Cardiac muscle cell (in vitro differentiated cells and primary cell): ENCODE data around the gene SAP30L. TPM values are rescaled to one million over a fixed set of nuclear protein-coding genes. Genes with fewer than 3 reads are reported as not detected.

Experiments used
- DNase-seq, 2 donors: peaks; one replicate each; pipeline versions ENCODE4 v3.0.0 to v3.0.0-alpha.2; 2010 to 2017; ENCODE audit warnings: low read depth in 1 of 2, low spot score in 1 of 2
- H3K27ac ChIP-seq: fragments of 200-600 bp; sonication (generic); 2 replicates; pipeline ENCODE4 v1.5.1; 2016
- H3K27me3 ChIP-seq: fragments of 200-600 bp; sonication (generic); 2 replicates; pipeline ENCODE4 v1.6.0; 2016; ENCODE audit warnings: control low read depth
- H3K36me3 ChIP-seq: fragments of 200-600 bp; sonication (generic); 2 replicates; pipeline ENCODE4 v1.5.1; 2016; ENCODE audit warnings: control low read depth
- H3K4me1 ChIP-seq: fragments of 200-600 bp; sonication (generic); 2 replicates; pipeline ENCODE4 v1.8.1; 2017; ENCODE audit warnings: low read depth, mild to moderate bottlenecking, mixed run types
- H3K4me3 ChIP-seq: fragments of 200-600 bp; sonication (generic); 2 replicates; pipeline ENCODE4 v1.5.1; 2016; ENCODE audit warnings: mild to moderate bottlenecking
- H3K9me3 ChIP-seq: fragments of 200-600 bp; sonication (generic); 2 replicates; pipeline ENCODE4 v1.5.1; 2017; ENCODE audit warnings: low read depth, mild to moderate bottlenecking, control low read depth
- polyA plus RNA-seq: library from polyadenylated mRNA; unstranded; fragments of >200 nt; fragmentation: Nextera tagmentation; extraction: Ambion mirVana; gene quantifications from 2 replicates; pipeline ENCODE4 v1.2.1, GENCODE V29; 2016
- total RNA-seq: library from RNA; depleted of rRNA; stranded (reverse); fragments of >200 nt; gene quantifications from 2 replicates; pipeline ENCODE4 v1.2.3, GENCODE V29; 2016
- TF ChIP-seq, protein P1 (sequence below): IDR thresholded peaks from 2 replicates; pipeline ENCODE4 v1.5.1; 2012; ENCODE audit warnings: low read depth, mild to moderate bottlenecking, low read length

Gene SAP30L
- total and polyA plus RNA-seq, 2 experiments from 2014 or later: 15.5 to 37.5 TPM

GRCh38 chr5:154401931-154402330, 43.9 kb upstream of the SAP30L start:
- H3K9me3 ChIP-seq: no peaks in the 10 kb centered on the region
- no peaks in the 10 kb centered on the region for H3K36me3 ChIP-seq
- H3K4me3 ChIP-seq: no peak overlapping the region
- TF ChIP-seq, protein P1, sequence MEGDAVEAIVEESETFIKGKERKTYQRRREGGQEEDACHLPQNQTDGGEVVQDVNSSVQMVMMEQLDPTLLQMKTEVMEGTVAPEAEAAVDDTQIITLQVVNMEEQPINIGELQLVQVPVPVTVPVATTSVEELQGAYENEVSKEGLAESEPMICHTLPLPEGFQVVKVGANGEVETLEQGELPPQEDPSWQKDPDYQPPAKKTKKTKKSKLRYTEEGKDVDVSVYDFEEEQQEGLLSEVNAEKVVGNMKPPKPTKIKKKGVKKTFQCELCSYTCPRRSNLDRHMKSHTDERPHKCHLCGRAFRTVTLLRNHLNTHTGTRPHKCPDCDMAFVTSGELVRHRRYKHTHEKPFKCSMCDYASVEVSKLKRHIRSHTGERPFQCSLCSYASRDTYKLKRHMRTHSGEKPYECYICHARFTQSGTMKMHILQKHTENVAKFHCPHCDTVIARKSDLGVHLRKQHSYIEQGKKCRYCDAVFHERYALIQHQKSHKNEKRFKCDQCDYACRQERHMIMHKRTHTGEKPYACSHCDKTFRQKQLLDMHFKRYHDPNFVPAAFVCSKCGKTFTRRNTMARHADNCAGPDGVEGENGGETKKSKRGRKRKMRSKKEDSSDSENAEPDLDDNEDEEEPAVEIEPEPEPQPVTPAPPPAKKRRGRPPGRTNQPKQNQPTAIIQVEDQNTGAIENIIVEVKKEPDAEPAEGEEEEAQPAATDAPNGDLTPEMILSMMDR: no peak
- no peak overlapping the region for H3K27ac ChIP-seq
- no peak for DNase-seq
- H3K27me3 ChIP-seq: no peaks in the 10 kb centered on the region
- H3K4me1 ChIP-seq: peaks cover 10% of the 10 kb centered on the region

DNA sequence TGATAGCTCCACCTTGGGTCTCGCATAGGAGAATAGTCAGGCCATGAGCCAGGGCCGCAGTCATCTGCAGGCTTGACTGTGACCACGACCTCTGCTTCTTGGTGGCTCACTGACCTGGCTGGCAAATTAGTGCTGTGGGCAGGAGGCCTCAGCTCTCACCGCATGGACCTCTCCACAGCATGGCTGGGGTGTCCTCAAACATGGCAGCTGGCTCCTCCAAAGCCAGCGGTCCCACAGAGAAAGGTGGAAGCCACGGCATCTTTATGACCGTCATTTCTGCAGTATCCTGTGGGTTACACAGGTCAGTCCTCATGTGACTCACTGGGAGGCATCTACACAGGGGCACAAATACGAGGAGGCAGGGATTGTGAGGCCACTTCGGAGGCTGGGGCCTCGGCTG, 43.2 kb upstream of the SAP30L start:
- DNase-seq: no peak
- no peak overlapping the region for H3K27ac ChIP-seq
- H3K4me1 ChIP-seq: peaks cover 10% of the 10 kb centered on the region
- H3K4me3 ChIP-seq: no peak overlapping the region
- TF ChIP-seq, protein P1: no peak
- H3K27me3 ChIP-seq: no peaks in the 10 kb centered on the region
- no peaks in the 10 kb centered on the region for H3K9me3 ChIP-seq
- H3K36me3 ChIP-seq: no peaks in the 10 kb centered on the region

- Histone ChIP-seq H3K27ac (no peak overlapping the region), H3K4me3 (no peak overlapping the region), H3K4me1 (peaks cover 10% of the 10 kb centered on the region), H3K27me3 (no peaks in the 10 kb centered on the region), H3K9me3 (no peaks in the 10 kb centered on the region), H3K36me3 (no peaks in the 10 kb centered on the region)
- DNase-seq: no peak
- TF ChIP-seq, protein P1: no peak
Observed at GRCh38 chr5:154403234-154403633, 42.6 kb upstream of the SAP30L start.

GRCh38 chr5:154403776-154404387, 41.9 kb upstream of the SAP30L start:
- no peak for DNase-seq
- H3K27me3 ChIP-seq: no peaks in the 10 kb centered on the region

GRCh38 chr5:154405078-154405792, 40.6 kb upstream of the SAP30L start:
- peak overlapping the region; percentile 12 for H3K4me3 ChIP-seq
- no peaks in the 10 kb centered on the region for H3K9me3 ChIP-seq
- H3K4me1 ChIP-seq: peaks cover 10% of the 10 kb centered on the region
- no peaks in the 10 kb centered on the region for H3K36me3 ChIP-seq
- TF ChIP-seq, protein P1: peak; percentile 90
- H3K27ac ChIP-seq: no peak overlapping the region
- H3K27me3 ChIP-seq: no peaks in the 10 kb centered on the region
- DNase-seq: peak; percentile 85 to 90

More at GRCh38 chr5:154403776-154404387, 41.9 kb upstream of the SAP30L start:
- Histone ChIP-seq H3K4me1 (peaks cover 10% of the 10 kb centered on the region), H3K9me3 (no peaks in the 10 kb centered on the region), H3K27ac (no peak overlapping the region), H3K36me3 (no peaks in the 10 kb centered on the region), H3K4me3 (no peak overlapping the region)
- TF ChIP-seq, protein P1: no peak
